NCI-H226 (cell line): ENCODE measurements around the gene TSPAN17.

Experiments
- DNase-seq: peaks from one replicate; pipeline ENCODE4 v3.0.0-alpha.2; 2015

TSPAN17 gene

GRCh38 chr5:176624142-176624541 lies 23.1 kb upstream of the TSPAN17 start:
- no peak for DNase-seq

GRCh38 chr5:176624938-176625337 lies 22.3 kb upstream of the TSPAN17 start:
- no peak for DNase-seq

GRCh38 chr5:176625512-176625911 lies 21.8 kb upstream of the TSPAN17 start:
- no peak for DNase-seq

GRCh38 chr5:176625966-176626875 lies 21.1 kb upstream of the TSPAN17 start:
- no peak for DNase-seq

GRCh38 chr5:176626876-176627236 lies 20.4 kb upstream of the TSPAN17 start:
- DNase-seq, result no peak

- DNase-seq, result no peak
Observed at GRCh38 chr5:176627582-176627981, 19.7 kb upstream of the TSPAN17 start.

GRCh38 chr5:176628406-176629228 lies 18.7 kb upstream of the TSPAN17 start:
- no peak for DNase-seq

GRCh38 chr5:176629317-176629852 lies 17.9 kb upstream of the TSPAN17 start:
- DNase-seq, result no peak

GRCh38 chr5:176629853-176630680 lies 17.2 kb upstream of the TSPAN17 start, which contains the start of the genes EIF4E1B and SNCB:
EIF4E1B (plus strand) TSS chr5:176630675; CDS start chr5:176642788, 12,113 bp downstream.
SNCB (minus strand) TSS chr5:176630534; CDS start chr5:176629654, 880 bp downstream.
- DNase-seq, result no peak

GRCh38 chr5:176630681-176631222 lies 16.5 kb upstream of the TSPAN17 start:
- DNase-seq, result no peak

- DNase-seq, result no peak
Observed at GRCh38 chr5:176631383-176632200, 15.7 kb upstream of the TSPAN17 start.

GRCh38 chr5:176632745-176633144 lies 14.5 kb upstream of the TSPAN17 start:
- DNase-seq, result no peak

- DNase-seq, result no peak
Observed at GRCh38 chr5:176633598-176633997, 13.7 kb upstream of the TSPAN17 start.

GRCh38 chr5:176636426-176636825 lies 10.9 kb upstream of the TSPAN17 start:
- DNase-seq, result no peak

- DNase-seq, result no peak
Observed at GRCh38 chr5:176637556-176637955, 9.7 kb upstream of the TSPAN17 start.

- no peak for DNase-seq
Observed at GRCh38 chr5:176638437-176638836, 8.8 kb upstream of the TSPAN17 start.

- DNase-seq, result no peak
Observed at GRCh38 chr5:176639208-176639607, 8.1 kb upstream of the TSPAN17 start.

GRCh38 chr5:176639981-176640380 lies 7.3 kb upstream of the TSPAN17 start:
- DNase-seq, result no peak

GRCh38 chr5:176640616-176641015 lies 6.7 kb upstream of the TSPAN17 start:
- no peak for DNase-seq

GRCh38 chr5:176642675-176643490 lies 4.4 kb upstream of the TSPAN17 start:
- no peak for DNase-seq
